GM18951 (cell line): ENCODE data around the gene PPP6R3.
"Not testable (repeated sequence)": the region's sequence is repeated elsewhere in the genome, so short reads cannot be mapped to it uniquely, and the experiment has no call there.

Experiments used
- POLR2A ChIP-seq: IDR thresholded peaks from 4 replicates; pipeline ENCODE4 v1.6.1; 2011; ENCODE audit warnings: mild to moderate bottlenecking; ENCODE audit not compliant: insufficient read length, insufficient read depth; ENCODE audit errors: extremely low read depth
- in situ Hi-C: fragments of 300-500 bp; cut with MboI; formaldehyde crosslinking; loops from one replicate; pipeline ENCODE4 v1.12.0; 2022; ENCODE audit warnings: low sequenced_read_pairs, mixed read lengths, inconsistent platforms; ENCODE audit not compliant: unreplicated experiment

PPP6R3 gene

GRCh38 chr11:68473693-68474092, 13.1 kb downstream of the PPP6R3 start:
- no peak for TF ChIP-seq POLR2A
- in situ Hi-C loops: no loop called here

GRCh38 chr11:68475626-68476025, 15.1 kb downstream of the PPP6R3 start:
- in situ Hi-C loops: not testable (repeated sequence)

GRCh38 chr11:68479390-68479789, 18.8 kb downstream of the PPP6R3 start:
- TF ChIP-seq POLR2A: no peak
- in situ Hi-C loops: no loop called here

- in situ Hi-C loops: no loop called here
- TF ChIP-seq POLR2A: no peak
Measured at GRCh38 chr11:68480193-68480592, 19.6 kb downstream of the PPP6R3 start.

GRCh38 chr11:68480852-68481510, 20.4 kb downstream of the PPP6R3 start:
- in situ Hi-C loops: no loop called here
- no peak for TF ChIP-seq POLR2A

- in situ Hi-C loops: no loop called here
- TF ChIP-seq POLR2A: no peak
Measured at GRCh38 chr11:68481579-68482240, 21.2 kb downstream of the PPP6R3 start.

- in situ Hi-C loops: no loop called here
- TF ChIP-seq POLR2A: no peak
Measured at GRCh38 chr11:68488623-68489022, 28.1 kb downstream of the PPP6R3 start.

- in situ Hi-C loops: no loop called here
- TF ChIP-seq POLR2A: no peak
Measured at GRCh38 chr11:68495220-68495729, 34.7 kb downstream of the PPP6R3 start.

GRCh38 chr11:68495872-68496271, 35.3 kb downstream of the PPP6R3 start:
- in situ Hi-C loops: no loop called here
- TF ChIP-seq POLR2A: no peak

- in situ Hi-C loops: no loop called here
Measured at GRCh38 chr11:68497761-68498160, 37.2 kb downstream of the PPP6R3 start.

GRCh38 chr11:68498321-68498720, 37.8 kb downstream of the PPP6R3 start:
- in situ Hi-C loops: no loop called here

More at GRCh38 chr11:68497761-68498160, 37.2 kb downstream of the PPP6R3 start:
- no peak for TF ChIP-seq POLR2A

GRCh38 chr11:68498903-68499883, 38.6 kb downstream of the PPP6R3 start:
- in situ Hi-C loops: no loop called here

More at GRCh38 chr11:68498321-68498720, 37.8 kb downstream of the PPP6R3 start:
- TF ChIP-seq POLR2A: no peak

GRCh38 chr11:68500206-68500605, 39.7 kb downstream of the PPP6R3 start:
- in situ Hi-C loops: no loop called here

More at GRCh38 chr11:68498903-68499883, 38.6 kb downstream of the PPP6R3 start:
- TF ChIP-seq POLR2A: no peak

More at GRCh38 chr11:68500206-68500605, 39.7 kb downstream of the PPP6R3 start:
- TF ChIP-seq POLR2A: no peak
